Adrenal gland (tissue), 5 donors: ENCODE data around the gene NUFIP1.
"Not testable (repeated sequence)": the region's sequence is repeated elsewhere in the genome, so short reads cannot be mapped to it uniquely, and the experiment has no call there.

ENCODE experiments used
- POLR2A ChIP-seq, 2 donors: fragments of 450-650 bp; IDR thresholded peaks; one replicate each; pipeline ENCODE4 v1.6.1; 2017; ENCODE audit warnings: antibody characterized with exemption in 2 of 2, mild to moderate bottlenecking in 2 of 2, moderate library complexity in 1 of 2
- TF ChIP-seq, protein P1 (sequence below), 6 experiments: fragments of 450-650 bp in 4 of 6; fragments of 200-600 bp in 2 of 6; sonication (generic) in 1 of 6; IDR thresholded peaks; 1 replicate in 5 of 6; 2 replicates in 1 of 6; pipeline versions ENCODE4 v1.5.1 to v1.8.0; 2016 to 2021; ENCODE audit warnings: antibody characterized with exemption in 6 of 6, mild to moderate bottlenecking in 2 of 6, moderate library complexity in 1 of 6
- donor health status: DM: no; HTN: no; CAD: no.

DNA sequence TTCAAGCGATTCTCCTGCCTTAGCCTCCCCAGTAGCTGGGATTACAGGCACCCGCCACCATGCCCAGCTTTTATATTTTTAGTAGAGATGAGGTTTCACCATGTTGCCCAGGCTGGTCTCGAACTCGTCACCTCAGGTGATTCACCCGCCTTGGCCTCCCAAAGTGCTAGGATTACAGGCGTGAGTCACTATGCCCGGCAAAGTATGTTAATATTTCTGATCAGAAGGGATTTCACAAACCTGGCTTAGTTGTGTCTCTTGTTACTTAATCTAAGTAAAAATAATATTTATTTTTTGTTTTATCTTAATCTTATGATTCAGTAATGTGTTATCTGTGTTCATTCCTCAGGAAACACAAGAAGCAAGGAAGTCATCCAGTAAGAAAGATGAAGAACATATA lies 30.7 kb upstream of the NUFIP1 start:
- TF ChIP-seq, protein P1, sequence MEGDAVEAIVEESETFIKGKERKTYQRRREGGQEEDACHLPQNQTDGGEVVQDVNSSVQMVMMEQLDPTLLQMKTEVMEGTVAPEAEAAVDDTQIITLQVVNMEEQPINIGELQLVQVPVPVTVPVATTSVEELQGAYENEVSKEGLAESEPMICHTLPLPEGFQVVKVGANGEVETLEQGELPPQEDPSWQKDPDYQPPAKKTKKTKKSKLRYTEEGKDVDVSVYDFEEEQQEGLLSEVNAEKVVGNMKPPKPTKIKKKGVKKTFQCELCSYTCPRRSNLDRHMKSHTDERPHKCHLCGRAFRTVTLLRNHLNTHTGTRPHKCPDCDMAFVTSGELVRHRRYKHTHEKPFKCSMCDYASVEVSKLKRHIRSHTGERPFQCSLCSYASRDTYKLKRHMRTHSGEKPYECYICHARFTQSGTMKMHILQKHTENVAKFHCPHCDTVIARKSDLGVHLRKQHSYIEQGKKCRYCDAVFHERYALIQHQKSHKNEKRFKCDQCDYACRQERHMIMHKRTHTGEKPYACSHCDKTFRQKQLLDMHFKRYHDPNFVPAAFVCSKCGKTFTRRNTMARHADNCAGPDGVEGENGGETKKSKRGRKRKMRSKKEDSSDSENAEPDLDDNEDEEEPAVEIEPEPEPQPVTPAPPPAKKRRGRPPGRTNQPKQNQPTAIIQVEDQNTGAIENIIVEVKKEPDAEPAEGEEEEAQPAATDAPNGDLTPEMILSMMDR (IDR thresholded peaks at IDR 0.05): not testable (repeated sequence)
- not testable (repeated sequence) for TF ChIP-seq POLR2A (IDR thresholded peaks at IDR 0.05)
